Testis (tissue), 2 donors: ENCODE results near the gene UGT1A8.

ENCODE experiments used
- CTCF ChIP-seq, 3 experiments: fragments of 450-650 bp in 2 of 3; fragments of 200-600 bp in 1 of 3; sonication (generic) in 1 of 3; IDR thresholded peaks; one replicate each; pipeline ENCODE4 v1.5.1; 2016 to 2019; ENCODE audit warnings: antibody characterized with exemption in 3 of 3, mild to moderate bottlenecking in 2 of 3, moderate library complexity in 1 of 3
- POLR2A ChIP-seq: fragments of 450-650 bp; IDR thresholded peaks from one replicate; pipeline ENCODE4 v1.6.1; 2017; ENCODE audit warnings: antibody characterized with exemption, mild to moderate bottlenecking, moderate library complexity

- no peak for TF ChIP-seq CTCF (IDR thresholded peaks at IDR 0.05)
- no peak for TF ChIP-seq POLR2A
These were observed 151.8 kb downstream of the UGT1A8 start for GRCh38 chr2:233769260-233769659.
